Activated CD4-positive, CD25-positive, alpha-beta regulatory T cell treated with anti-CD3 and anti-CD28 coated beads, Interleukin-2, amount 50 U/mL, for 24 hours (primary cell): ENCODE measurements around the gene NXF1.
"Not testable (repeated sequence)": the region's sequence is repeated elsewhere in the genome, so short reads cannot be mapped to it uniquely, and the experiment has no call there.

ENCODE experiments used
- ATAC-seq, 2 donors: fragments of 150-1000 bp; cut with Tn5 transposase; one replicate each; pipeline ENCODE4 v1.10.0; 2021; ENCODE audit warnings: mild to moderate bottlenecking in 1 of 2, moderate library complexity in 1 of 2

Gene NXF1

GRCh38 chr11:62805076-62805892 is at the start of gene NXF1:
Gene NXF1 (minus strand): TSS chr11:62805440. CDS start chr11:62805356, 84 bp downstream.
- peak; percentile 77 to 84 for ATAC-seq

- ATAC-seq = no peak
Measured at GRCh38 chr11:62854013-62854824, 49.0 kb upstream of the NXF1 start.

DNA sequence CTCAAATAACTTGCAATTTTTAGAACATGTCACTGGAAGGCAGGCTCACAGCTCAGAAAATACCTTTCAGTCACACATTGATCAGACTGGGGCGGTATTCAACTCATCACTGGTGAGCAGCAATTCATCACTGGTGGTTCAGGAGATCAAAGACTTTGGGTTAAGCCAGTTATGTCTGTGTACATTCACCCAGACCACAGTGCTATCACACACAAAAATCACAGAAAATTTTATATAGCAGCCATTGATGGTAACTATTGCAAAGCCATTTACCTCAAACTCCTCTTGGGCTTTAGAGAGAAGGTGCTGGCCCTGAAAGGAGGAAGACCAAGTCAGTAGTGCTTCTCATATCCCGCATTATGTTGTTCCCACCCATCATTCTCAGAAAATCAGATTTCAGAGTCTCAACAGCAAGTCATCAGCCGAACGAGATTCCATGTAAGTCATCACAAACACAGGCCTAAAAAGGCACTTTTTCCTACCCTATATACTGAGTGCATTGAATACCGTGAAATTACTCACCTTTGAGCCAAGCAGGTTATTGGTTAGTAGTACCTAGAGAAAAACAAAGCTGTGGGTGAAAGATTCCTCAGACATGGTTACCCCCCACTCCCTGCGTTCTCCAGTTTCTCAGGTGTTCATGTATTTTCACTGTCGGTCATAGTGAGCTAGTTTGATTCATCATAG is 48.2 kb upstream of the NXF1 start:
- ATAC-seq = peak; percentile 51 to 59

DNA sequence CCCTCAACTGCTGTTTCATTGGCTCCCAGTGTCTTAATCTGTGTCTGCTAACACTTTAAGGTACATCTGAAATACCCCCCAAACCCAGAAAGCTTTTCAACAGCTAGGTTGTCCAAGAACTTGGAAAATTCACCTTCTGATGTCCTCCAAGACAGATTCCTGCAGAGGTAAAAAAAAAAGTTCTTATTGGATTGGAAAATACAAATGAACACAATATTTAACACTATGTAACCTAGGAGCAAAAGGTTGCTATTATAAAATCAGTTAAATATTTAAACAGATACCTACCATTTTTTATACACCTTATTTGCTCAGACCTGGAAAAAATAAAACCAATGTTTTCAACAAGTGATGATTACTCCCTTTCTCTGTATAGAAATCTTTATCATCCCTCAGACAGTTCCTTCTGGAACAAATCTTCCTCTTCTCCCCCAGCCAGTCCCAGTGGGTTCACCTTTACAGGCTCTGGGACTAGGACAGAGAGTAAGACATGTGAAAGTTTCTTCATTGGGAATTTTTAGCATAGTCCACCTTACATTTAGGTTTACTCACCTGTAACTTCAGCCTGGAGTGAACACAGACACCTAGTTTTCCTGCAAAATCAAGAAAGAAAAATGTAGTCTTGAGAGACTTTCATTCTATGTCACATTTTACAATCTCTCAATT is 47.4 kb upstream of the NXF1 start:
- no peak for ATAC-seq

DNA sequence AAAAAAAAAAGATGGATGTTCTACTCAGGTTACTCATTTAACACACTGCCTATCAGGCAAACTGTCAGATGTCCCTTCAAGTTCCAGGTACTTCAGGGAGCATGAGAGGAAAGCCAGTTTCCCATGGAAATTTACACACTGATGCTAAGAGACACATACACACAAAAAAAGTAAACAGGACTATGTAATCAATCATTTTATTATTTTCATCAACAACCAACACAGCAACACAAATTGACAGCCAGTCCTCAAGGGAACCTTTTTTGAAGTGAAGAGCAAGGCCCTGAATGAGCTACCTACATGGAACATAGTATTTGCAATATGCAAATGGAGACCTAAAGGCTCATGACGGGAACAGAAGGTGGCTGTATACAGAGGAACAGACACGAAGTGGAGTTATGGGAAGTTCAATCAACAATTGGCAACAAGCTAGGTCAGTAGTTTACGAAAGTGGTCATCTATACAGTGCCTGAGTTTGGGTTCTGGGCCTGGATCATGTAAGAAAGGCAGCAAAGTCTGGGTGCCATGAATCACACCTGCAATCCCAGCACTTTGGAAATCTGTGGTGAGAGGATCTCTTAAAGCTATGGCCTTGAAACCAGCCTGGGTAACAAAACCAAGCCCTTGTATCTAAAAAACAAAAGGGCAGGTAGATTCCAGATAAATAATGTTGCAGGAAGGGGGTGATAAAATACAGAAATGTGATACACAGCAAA is 46.7 kb upstream of the NXF1 start:
- no peak for ATAC-seq

DNA sequence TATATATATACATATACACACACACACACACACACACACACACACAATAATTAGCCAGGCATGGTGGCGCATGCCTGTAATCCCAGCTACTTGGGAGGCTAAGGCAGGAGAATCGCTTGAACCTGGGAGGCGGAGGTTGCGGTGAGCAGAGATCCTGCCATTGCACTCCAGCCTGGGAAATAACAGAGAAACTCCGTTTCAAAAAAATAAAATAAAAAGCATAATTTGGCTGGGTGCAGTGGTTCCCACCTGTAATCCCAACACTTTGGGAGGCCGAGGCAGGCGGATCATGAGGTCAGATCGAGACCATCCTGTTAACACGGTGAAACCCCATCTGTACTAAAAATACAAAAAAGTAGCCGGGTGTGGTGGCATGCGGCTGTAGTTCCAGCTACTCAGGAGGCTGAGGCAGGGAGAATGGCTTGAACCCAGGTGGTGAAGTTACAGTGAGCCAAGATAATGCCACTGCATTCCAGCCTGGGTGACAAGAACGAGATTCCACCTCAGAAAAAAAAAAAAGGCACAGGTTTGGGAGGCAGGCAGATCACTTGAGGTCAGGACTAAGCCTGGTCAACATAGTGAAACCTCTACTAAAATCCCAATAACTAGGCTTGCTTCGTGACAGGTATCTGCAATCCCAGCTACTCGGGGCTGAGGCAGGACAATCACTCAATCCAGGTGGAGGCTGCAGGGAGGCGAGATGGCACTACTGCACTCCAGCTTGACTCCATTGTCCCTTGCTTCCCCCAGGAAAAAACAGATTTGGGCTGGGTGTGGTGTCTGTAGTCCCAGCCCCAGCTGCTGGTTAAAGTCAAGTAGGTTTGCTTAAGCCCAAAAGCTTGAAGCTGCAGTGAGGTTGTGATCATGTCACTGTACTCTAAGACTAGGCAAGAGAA is 45.9 kb upstream of the NXF1 start:
- ATAC-seq = no peak

GRCh38 chr11:62847767-62848314 is 42.6 kb upstream of the NXF1 start:
- no peak for ATAC-seq

DNA sequence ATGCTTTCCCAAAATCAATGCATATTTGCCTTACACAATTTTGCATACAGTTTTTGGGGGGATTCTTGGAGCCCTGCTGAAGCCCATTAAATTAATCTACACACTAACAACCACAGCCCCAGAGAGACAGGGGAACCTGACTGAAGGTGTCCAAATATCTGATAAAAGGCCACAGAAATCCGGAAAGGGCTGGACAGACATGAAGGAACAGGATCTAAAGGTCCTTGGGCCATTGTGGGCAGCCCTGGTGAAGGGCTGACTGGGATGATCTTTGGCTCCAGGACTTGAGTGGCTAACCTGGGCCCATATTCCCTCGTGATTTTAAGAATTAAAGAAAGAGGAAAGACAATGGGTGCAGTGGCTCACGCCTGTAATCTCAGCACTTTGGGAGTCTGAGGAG is 40.9 kb upstream of the NXF1 start:
- ATAC-seq = no peak

DNA sequence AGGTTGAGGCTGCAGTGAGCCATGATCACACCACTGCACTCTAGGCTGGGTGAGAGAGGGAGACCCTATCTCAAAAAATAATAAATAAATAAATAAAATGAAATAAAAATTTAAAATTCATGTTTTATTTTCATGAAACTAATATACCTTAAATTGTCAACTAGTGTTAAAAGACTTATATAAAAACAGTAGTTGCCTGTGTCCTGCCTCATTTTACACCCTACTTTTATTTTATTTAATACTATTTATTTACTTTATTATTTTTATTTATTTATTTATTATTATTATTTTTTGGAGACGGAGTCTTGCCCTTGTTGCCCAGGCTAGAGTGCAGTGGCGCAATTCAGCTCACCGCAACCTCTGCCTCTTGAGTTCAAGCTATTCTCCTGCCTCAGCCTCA is 38.9 kb upstream of the NXF1 start:
- no peak for ATAC-seq

DNA sequence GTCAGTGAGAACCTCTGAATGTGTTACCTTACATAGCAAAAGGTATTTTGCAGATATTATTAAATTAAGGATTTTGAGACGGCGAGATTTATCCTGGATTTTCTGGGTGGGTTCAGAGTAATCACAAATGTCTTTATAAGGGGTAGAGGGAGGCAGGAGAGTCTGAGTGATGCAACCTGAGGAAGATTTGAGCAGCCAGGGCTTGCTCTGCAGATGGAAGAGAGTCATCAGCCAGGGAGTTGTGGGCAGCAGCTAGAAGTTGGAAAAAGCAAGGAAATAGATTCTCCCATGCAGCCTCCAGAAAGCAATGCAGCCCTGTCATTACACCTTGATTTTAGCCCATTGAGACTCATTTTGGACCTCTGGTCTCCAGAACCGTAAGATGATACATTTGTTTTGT is 38.2 kb upstream of the NXF1 start:
- no peak for ATAC-seq

DNA sequence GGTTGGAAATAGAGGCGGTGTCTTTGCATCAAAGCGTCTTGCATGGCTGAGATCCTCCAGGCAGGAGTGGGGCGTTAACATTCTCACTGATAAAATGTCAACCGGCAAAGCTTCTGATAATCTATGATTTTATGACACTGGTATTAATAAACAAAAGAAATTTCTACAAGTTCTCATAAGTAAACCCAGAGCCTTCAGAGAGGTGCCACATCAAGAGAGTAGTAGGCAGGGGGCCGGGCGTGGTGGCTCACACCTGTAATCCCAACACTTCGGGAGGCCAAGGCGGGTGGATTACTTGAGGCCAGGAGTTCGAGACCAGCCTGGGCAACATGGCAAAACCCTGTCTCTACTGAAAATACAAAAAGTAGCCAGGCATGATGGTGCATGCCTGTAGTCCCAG is 37.7 kb upstream of the NXF1 start:
- ATAC-seq = not testable (repeated sequence)

- ATAC-seq = no peak
Measured at GRCh38 chr11:62842171-62842741, 37.0 kb upstream of the NXF1 start.

DNA sequence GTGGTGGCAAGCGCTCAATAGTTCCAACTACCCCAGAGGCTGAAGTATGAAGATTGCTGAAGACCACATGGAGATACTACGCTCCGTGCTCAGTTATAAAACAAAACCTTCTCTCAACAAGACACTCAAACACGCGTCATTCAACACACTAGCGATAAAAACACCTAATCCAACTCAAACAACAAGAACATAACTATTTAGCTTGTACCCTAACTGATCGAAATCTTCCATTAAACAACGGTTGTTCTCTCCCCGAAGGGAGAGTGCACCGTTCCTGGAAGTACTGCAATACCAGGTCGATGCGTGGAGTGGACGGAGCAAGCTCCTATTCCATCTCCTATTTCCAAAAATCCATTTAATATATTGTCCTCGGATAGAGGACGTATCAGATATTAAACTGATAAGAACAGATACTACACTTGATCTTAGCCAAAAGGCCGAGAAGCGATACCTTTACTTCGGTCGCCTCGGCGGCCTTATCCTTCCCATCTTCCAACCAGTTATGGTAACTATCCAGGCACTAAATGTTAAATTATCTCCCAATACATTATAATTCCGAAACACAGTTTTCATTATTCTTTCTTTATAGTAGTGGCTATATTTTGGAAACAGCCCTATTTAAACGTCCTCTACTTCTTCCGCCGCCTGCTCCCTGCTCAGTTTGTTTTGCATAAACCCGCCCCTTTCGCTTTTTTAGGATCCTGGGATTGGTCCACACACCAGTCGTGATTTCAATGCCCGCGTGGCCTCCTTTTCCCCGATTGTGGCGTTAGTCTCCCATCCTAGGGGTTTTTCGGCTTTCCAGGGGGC is 36.3 kb upstream of the NXF1 start:
- peak; percentile 76 to 81 for ATAC-seq

DNA sequence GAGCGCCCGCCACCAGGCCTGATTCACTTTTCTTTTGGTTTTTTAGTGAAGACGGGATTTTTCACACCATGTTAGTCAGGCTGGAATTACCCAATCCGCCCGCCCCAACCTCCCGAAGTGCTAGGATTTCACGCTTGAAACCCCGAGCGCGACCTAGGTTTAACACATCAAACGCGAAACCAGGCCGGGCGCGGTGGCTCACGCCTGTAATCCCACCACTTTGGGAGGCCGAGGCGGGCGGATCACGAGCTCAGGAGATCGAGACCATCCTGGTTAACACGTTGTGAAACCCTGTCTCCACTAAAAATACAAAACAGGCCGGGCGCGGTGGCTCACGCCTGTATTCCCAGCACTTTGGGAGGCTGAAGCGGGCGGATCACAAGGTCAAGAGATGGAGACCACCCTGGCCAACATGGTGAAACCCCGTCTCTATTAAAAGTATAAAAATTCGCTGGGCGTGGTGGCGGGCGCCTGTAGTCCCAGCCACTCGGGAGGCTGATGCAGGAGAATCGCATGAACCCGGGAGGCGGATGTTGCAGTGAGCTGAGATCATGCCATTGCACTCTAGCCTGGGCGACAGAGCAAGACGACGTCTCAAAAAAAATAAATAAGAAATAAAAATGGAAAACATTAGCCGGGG is 35.6 kb upstream of the NXF1 start:
- ATAC-seq = peak; percentile 28 to 30

DNA sequence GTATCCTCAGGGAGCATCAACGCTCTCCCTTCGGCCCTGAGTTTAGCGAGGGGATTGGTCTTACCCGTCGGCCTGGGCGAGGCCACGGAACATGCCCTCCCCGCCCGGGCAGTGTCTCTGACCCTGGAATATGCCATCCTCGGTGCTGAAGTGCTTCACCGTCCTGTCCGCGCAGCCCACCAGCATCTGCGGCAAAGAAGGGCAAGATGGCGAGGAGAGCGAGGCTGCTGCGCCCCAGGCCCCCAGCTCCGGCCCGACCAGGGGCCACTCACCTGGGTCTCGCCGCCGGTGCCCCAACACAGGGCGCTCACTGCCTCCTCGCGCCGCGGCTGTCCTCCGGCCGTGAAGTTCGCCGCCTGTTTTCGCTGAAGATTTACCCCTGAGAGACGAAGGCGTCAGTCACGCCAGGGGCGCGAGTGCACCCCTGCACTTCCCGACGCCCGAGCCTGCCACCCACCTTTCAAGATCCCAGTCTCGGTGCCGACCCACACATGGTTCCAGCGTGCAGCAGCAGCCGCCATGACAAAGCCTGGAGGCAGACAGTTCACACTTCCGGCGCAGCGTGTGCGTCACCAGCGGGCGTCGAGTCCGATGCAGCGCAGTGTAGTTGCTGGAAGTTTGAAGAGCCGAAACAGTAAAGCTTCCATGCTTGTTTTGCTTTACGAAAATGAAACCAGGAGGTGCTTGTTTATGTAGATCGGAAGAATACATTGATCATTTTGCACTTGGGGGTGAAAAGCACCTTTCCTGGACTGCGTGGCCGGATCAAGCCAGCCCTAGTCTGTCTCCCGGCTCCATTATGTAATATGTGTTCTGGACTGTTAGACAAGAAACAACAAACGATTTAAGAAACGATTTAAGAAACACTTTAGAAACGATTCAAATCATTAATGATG is 34.1 kb upstream of the NXF1 start, which contains the start of gene WDR74:
TSS of gene WDR74 (minus strand) at position 541 of the 896 bp plus-strand sequence. CDS start at position 521, 20 bp downstream.
- peak; percentile 26 to 37 for ATAC-seq

GRCh38 chr11:62835336-62835735 is 30.1 kb upstream of the NXF1 start:
- no peak for ATAC-seq
